Astrocyte of the hippocampus (primary cell): ENCODE measurements around the gene RESP18.
"Not testable (repeated sequence)": the region's sequence is repeated elsewhere in the genome, so short reads cannot be mapped to it uniquely, and the experiment has no call there.

ENCODE experiments used
- DNase-seq: peaks from one replicate; pipeline ENCODE4 v3.0.0; 2011; ENCODE audit warnings: low read depth, low spot score

The RESP18 gene

GRCh38 chr2:219325657-219326315 lies 6.8 kb downstream of the RESP18 start:
- no peak for DNase-seq

GRCh38 chr2:219325136-219325535 lies 7.4 kb downstream of the RESP18 start:
- no peak for DNase-seq

- DNase-seq = no peak
Measured at GRCh38 chr2:219323434-219323833, 9.1 kb downstream of the RESP18 start.

- DNase-seq = peak; percentile 48
Measured at GRCh38 chr2:219314804-219315468, 17.6 kb downstream of the RESP18 start.

- not testable (repeated sequence) for DNase-seq
Measured at GRCh38 chr2:219312683-219313263, 19.8 kb downstream of the RESP18 start.

GRCh38 chr2:219309278-219309677 lies 23.3 kb downstream of the RESP18 start, which contains the start of gene PTPRN:
Gene PTPRN (minus strand): TSS chr2:219309401. CDS start chr2:219309332, 69 bp downstream.
- peak; percentile 68 for DNase-seq

- DNase-seq = peak; percentile 90
Measured at GRCh38 chr2:219308142-219309101, 24.1 kb downstream of the RESP18 start.

- DNase-seq = no peak
Measured at GRCh38 chr2:219306047-219306446, 26.5 kb downstream of the RESP18 start.

- DNase-seq = no peak
Measured at GRCh38 chr2:219304223-219304622, 28.3 kb downstream of the RESP18 start.

GRCh38 chr2:219302412-219302968 lies 30.1 kb downstream of the RESP18 start:
- DNase-seq = no peak

- no peak for DNase-seq
Measured at GRCh38 chr2:219300022-219300421, 32.5 kb downstream of the RESP18 start.

- DNase-seq = no peak
Measured at GRCh38 chr2:219299372-219299760, 33.2 kb downstream of the RESP18 start.

- peak; percentile 90 for DNase-seq
Measured at GRCh38 chr2:219298759-219299371, 33.7 kb downstream of the RESP18 start.

GRCh38 chr2:219297766-219298456 lies 34.6 kb downstream of the RESP18 start:
- no peak for DNase-seq

- no peak for DNase-seq
Measured at GRCh38 chr2:219296631-219297391, 35.7 kb downstream of the RESP18 start.

- DNase-seq = no peak
Measured at GRCh38 chr2:219296142-219296541, 36.4 kb downstream of the RESP18 start.

GRCh38 chr2:219294356-219295351 lies 37.9 kb downstream of the RESP18 start:
- DNase-seq = peak; percentile 94

- DNase-seq = no peak
Measured at GRCh38 chr2:219293736-219294231, 38.8 kb downstream of the RESP18 start.
